ENCODE data around the gene OR8D4. TPM values are rescaled to one million over a fixed set of nuclear protein-coding genes. Genes with fewer than 3 reads are reported as not detected.
"Not testable (repeated sequence)": the region's sequence is repeated elsewhere in the genome, so short reads cannot be mapped to it uniquely, and the experiment has no call there.

Gene OR8D4
- not detected for total RNA-seq
- long read RNA-seq = 0 reads

DNA sequence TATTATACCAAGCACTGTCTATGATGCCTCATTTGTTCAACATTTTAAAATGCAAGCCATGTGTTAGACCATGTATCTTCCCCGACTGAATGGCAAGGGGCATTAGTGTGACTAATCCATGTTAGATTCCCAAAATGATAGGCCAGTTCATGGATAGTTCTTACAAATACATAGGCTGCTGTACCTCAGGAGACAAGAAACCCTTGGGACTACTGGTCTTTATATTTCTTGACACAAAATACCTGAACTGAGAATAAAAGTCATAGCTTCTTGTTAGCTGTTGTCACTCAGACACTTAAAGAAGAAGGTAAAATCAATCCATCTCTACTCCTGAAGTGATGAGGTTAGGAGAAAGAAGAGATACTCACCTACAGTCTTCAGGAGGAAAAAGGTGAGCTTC, at the start of gene OR8D4:
Gene OR8D4, plus strand, starts transcription at position 301 of the 400 bp plus-strand sequence. CDS start 4,265 bp downstream, outside the sequence.
- ATAC-seq (no peak), DNase-seq (ENCODE audit: missing footprints) (no peak)
- intact Hi-C loops (cut with DNase I) = no loop called here

DNA sequence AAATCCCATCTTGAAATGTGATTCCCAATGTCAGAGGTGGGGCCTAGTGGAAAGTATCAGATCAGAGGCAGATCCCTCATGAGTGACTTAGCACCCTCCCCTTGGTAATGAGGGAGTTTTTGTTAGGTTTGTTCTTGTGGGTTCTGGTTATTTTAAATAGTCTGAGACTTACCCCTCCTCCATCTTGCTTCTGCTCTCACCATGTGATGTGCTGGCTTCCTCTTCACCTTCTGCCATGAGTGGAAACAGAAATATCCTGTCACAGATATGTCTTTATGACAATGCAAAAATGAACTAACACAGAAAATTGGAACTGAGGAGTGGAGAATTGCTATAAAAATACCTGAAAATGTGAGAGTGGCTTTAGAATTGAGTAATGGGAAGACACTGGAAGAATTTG, 49.6 kb upstream of the OR8D4 start:
- ATAC-seq = no peak
- intact Hi-C loops (cut with DNase I) = no loop called here
- DNase-seq (ENCODE audit: missing footprints) = no peak

DNA sequence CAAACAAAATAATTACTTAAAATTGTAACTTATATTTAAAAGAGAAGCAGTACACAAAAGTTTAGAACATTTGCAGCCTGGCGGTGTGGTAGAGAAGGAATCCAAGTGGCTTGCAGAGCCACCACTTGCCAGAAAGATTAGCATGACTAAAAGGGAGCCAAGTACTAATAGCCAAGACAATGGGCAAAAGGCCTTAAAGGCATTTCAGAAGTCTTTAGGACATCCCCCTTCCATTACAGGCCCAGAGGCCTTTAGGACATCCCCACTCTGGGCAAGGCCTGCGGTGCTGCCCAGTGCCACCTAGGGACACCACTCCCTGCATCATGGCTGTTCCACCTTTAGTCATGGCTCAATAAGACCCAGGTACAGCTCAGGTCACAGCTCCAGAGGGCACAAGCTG, 48.9 kb upstream of the OR8D4 start:
- DNase-seq (ENCODE audit: missing footprints) (no peak), ATAC-seq (no peak)
- intact Hi-C loops (cut with DNase I) = no loop called here

DNA sequence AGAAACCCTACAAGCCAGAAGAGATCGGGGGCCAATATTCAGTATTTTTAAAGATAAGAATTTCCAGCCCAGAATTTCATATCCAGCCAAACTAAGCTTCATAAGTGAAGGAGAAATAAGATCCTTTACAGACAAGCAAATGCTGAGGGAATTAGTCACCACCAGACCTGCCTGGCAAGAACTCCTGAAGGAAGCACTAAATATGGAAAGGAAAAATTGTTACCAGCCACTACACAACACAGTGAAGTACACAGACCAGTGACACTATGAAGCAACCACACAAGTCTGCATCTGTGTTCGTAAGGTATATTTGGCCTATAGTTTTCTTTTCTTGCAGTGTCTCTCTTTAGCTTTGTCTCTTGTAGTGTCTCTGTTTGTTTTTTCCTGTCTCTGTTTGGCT, 45.5 kb upstream of the OR8D4 start:
- ATAC-seq (no peak), DNase-seq (ENCODE audit: missing footprints) (no peak)
- intact Hi-C loops (cut with DNase I) = no loop called here

DNA sequence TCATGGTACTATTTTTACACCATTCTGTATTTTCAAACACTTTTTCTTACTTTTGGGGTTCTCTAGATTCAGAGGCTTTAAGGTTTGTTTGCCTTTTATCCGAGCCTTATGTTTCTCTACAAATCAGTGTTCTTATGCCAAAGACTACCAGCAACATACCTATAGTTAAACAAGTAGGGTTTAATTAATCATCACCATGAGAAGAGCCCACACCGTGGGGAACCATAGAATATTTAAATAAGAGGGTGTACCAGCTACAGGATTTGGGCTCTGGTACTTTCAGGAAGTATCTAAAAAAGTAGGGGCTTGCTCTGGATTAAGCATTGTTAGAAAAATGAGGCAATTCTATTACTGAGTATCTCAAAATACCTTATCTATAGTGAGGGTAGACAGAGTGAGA, 42.2 kb upstream of the OR8D4 start:
- intact Hi-C loops (cut with DNase I) = no loop called here
- no peak for ATAC-seq
- no peak for DNase-seq (ENCODE audit: missing footprints)

DNA sequence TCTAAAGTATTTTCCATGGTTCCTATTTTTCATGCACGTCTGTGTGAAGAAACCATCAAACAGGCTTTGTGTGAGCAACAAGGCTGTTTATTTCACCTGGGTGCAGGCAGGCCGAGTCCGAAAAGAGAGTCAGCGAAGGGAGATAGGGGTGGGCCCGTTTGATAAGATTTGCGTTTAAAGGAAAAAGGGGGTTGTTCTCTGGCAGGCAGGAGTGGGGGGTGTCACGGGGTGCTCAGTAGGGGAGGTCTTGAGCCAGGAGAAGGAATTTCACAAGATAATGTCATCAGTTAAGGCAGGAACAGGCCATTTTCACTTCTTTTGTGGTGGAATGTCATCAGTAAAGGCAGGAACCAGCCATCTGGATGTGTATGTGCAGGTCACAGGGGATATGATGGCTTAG, 36.7 kb upstream of the OR8D4 start:
- DNase-seq (ENCODE audit: missing footprints); intact Hi-C loops (cut with DNase I); ATAC-seq: not testable (repeated sequence)

DNA sequence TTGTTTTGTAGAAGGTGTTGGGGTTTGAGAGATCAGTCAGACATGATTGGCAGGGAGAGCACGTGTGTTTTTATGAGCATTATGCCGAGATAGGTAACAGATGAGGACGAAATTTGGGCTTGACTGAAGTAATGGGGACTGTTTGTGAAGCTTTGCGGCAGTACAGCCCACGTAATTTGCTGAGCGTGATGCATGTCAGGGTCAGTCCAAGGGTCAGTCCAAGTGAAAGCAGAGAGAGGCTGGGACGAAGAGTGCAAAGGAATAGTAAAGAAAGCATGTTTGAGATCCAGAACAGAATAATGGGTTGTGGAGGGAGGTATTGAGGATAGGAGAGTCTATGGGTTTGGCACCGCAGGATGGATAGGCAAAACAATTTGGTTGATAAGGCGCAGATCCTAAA, 34.2 kb upstream of the OR8D4 start:
- intact Hi-C loops (cut with DNase I); ATAC-seq; DNase-seq (ENCODE audit: missing footprints): not testable (repeated sequence)

DNA sequence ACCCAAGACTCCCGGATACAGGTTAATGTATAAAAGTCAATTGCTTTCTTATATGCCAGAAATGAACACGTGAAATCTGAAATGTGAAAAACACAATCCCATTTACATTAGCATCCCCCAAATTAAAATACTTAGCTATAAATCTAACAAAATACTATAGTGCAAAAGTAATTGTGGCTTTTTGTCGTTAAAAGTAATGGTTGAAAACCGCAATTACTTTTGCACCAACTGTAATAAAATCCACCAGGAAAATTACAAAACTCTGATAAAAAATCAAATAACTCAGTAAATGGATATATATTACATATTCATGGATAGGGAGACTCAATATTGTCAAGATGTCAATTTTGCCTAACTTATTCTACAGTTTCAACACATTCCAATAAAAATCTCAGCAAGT, 21.1 kb upstream of the OR8D4 start:
- intact Hi-C loops (cut with DNase I) = no loop called here
- DNase-seq (ENCODE audit: missing footprints) = no peak
- ATAC-seq = no peak

DNA sequence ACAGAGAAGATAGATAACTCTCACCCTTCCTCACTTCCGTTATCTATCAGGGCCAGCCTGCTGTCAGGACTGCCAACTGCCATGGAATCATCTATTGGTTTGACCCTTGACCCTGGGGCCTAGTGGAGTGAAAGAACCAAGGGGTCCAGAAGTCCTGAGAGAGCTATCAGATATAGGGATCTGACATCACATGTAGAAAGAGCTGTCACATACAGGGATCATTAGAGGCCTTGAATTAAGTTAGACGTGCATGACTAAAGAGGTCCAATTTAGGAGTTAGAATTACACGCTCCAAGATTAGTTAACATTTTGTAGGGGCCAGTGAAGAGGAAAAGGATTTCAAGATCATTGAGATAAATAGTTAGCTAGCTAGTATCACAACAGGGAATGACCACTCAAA, 16.4 kb upstream of the OR8D4 start, which contains the start of gene TMEM225:
Gene TMEM225, minus strand, starts transcription at position 101 of the 400 bp plus-strand sequence. CDS start 245 bp downstream, outside the sequence.
- DNase-seq (ENCODE audit: missing footprints) (no peak), ATAC-seq (no peak)
- intact Hi-C loops (cut with DNase I) = no loop called here

DNA sequence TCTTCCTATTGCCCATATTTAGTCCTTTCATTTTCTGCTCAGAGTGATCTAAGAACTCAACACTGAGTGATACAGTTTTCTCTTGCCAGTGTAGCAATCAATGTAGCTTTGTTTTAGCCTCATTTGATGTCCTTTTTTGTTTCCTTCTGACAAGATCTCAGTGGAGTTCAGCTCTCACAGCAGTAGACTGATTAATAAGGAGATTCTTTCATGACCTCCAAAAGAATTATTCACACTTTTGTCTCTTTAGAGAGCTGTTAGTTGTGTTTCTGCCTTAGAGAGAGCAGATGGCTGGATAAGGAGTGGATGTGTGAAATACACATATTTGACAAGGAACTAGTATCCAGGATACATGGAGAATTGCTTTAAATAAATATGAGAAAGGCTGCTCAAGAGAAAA, 9.9 kb upstream of the OR8D4 start:
- ATAC-seq (no peak), DNase-seq (ENCODE audit: missing footprints) (no peak)
- intact Hi-C loops (cut with DNase I) = no loop called here

DNA sequence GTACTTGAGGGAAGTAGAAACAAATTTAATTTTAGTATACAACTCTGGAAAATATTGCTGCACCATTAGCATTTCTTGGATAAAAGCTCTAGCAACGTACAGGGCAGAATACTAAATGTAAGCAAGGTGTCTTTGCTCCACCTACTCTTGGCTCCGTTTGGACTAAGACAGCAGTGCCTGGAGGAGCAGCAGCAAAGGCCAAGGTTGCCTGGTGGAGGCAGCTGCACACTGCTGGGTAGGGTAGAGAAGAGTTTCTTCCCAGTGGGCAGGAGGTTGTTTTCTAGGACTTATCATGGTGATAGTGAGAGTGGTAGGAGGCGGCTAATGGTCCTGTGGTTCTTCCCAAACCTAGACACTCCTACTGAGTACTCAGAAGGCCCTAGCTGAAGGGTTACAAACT, 2.2 kb upstream of the OR8D4 start:
- ATAC-seq (no peak), DNase-seq (ENCODE audit: missing footprints) (no peak)
- intact Hi-C loops (cut with DNase I) = no loop called here

DNA sequence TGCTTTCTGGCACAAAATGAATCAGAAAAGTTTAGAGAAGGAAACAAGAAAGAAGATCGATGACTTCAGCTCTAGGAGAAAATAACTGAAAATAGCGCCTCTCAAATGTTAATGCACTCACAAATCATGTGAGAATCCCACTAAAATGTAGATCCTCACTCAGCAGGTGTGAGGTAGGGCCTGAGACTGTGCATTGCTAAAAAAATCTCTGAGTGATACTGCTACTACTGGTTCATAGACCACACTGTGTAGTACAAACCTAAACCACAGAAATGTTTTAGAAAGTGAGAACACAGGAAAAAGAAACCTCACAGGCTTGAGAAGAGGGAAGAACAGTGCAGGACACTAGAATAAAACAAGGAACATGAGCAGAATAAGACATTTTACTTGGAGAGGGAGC, 2.0 kb downstream of the OR8D4 start:
- ATAC-seq (no peak), DNase-seq (ENCODE audit: missing footprints) (no peak)
- intact Hi-C loops (cut with DNase I) = no loop called here

DNA sequence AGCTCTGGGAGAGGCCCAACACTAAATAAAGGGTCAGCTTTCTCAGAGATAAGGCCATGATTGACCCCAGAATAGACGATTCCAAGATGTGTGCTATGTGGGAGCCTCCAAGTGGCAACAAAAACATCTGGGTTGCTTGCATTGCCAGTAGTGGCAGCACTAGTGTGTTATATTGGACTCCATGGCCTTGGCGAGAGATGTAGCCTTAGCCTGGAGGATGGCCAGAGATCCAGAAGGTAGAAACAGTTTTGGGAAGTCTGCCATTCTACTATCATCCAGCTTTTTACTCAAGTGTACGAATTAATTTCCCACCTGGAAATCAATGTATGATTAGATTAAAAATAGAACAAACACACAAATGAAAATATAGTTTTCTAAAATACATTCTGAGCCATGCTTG, 3.0 kb downstream of the OR8D4 start:
- intact Hi-C loops (cut with DNase I) = no loop called here
- DNase-seq (ENCODE audit: missing footprints) (no peak), ATAC-seq (no peak)

DNA sequence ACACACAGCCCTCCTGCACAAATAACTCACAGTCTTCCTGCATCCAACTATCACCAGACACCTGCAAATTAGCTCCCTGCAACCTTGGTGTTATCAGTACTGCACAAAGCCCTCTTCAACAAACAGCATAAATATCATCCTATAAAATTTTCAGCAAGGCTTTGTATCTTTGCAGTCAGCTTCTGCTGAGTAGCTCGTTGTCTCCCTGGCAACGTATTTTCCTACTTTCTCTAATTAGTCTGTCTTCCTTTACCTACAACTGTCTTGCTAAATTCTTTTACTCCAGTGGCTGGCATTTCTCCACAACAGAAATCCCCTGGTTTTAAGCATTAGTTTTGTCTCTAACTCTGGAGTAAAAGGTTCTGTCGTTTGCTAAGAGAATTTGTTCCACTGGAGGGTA, 3.9 kb downstream of the OR8D4 start:
- ATAC-seq = no peak
- DNase-seq (ENCODE audit: missing footprints) = no peak
- intact Hi-C loops (cut with DNase I) = no loop called here

DNA sequence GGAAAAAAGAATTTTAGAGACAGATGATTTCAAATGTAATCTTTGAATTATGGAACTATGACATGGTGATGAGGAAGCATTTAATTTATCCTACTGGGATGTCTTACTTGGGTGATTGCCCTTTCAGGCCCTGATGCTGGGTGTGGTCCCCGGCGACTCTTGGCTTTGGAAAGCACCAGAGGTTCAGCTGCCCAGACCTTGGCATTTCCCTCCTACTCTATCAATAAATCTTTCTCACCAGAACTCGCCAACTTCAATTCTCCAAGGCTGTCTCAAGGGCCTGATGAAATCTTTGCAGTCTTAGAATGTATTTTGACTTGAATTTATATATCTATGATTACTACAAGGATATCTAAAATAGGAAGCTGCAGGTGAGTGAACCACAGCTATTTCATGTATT, 19.0 kb downstream of the OR8D4 start:
- no peak for DNase-seq (ENCODE audit: missing footprints)
- ATAC-seq = no peak
- intact Hi-C loops (cut with DNase I) = no loop called here

DNA sequence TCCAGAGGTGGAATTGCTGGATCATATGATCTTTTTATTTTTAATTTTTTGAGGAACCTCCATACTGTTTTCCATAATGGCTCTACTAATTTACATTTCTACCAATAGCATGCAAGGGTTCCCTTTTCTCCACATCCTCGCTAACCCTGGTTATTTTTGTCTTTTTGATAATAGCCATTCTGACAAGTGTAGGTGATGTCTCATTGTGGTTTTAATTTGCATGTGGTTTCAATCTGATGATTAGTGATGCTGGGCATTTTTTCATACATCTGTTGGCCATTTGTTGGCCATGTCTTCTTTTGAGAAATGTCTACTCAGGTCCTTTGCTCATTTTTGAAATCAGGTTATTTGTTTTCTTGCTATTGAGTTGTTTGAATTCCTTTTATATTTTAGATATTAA, 22.1 kb downstream of the OR8D4 start:
- no peak for DNase-seq (ENCODE audit: missing footprints)
- intact Hi-C loops (cut with DNase I) = no loop called here
- ATAC-seq = no peak

DNA sequence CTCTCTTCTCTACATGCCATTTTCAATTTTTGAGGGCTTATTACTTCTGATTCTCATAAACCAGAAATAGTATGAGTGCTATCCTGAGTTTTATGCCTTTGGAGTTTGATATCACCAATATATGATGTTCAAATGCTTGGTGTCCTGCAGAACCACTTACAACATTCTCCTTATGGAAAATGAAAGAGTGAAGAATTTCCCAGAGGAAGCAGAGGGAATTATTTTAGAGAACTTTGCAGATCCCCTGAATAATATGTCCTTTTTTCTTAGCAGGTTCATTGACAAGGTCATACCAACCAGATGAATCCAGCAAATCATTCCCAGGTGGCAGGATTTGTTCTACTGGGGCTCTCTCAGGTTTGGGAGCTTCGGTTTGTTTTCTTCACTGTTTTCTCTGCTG, 37.4 kb downstream of the OR8D4 start, which contains the start of gene OR4D5:
Gene OR4D5, plus strand, starts transcription at position 301 of the 400 bp plus-strand sequence. Its CDS starts 0 bp downstream, at position 301.
- DNase-seq (ENCODE audit: missing footprints) (no peak), ATAC-seq (no peak)
- intact Hi-C loops (cut with DNase I) = no loop called here

DNA sequence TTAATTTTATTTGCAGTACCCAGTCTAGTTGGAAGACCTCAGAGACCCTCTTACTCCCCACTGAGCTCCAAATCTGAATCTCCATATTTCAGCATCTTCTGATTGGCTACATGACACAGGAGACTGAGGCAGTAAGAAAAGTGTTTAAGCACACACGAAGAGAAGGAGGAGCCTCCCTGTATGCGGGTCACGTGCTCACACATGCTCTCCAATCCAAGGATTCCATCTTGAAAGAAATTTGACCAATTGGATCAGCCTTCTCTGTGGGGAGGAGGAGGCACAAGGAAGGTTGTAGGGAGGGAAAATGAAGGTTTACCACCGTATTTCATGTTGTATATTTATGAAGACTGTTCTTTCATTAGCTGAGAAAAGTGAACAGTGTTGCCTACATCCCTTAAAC, 40.4 kb downstream of the OR8D4 start:
- ATAC-seq (no peak), DNase-seq (ENCODE audit: missing footprints) (no peak)
- intact Hi-C loops (cut with DNase I) = no loop called here

DNA sequence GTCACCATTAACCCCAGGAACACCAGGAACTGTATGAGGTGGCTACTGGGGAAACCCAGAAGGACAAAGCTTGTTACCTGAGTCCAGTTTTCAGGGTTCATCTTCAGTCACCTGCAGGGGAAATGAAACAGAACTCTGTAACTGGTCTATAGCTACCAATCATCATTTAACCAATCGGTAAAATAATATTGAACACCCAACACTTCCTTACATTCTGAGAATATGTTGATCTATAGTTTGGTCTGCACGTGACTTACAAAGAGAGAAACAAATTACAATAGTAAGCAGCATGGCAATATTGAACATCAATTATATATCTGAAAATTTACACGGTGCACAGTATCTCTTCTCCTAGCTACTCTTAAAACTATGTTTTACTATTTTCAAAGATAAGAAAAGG, 41.8 kb downstream of the OR8D4 start, which contains the start of gene OR6T1:
Gene OR6T1, minus strand, starts transcription at position 101 of the 400 bp plus-strand sequence. Its CDS starts 0 bp downstream, at position 101.
- intact Hi-C loops (cut with DNase I) = no loop called here
- no peak for DNase-seq (ENCODE audit: missing footprints)
- no peak for ATAC-seq

DNA sequence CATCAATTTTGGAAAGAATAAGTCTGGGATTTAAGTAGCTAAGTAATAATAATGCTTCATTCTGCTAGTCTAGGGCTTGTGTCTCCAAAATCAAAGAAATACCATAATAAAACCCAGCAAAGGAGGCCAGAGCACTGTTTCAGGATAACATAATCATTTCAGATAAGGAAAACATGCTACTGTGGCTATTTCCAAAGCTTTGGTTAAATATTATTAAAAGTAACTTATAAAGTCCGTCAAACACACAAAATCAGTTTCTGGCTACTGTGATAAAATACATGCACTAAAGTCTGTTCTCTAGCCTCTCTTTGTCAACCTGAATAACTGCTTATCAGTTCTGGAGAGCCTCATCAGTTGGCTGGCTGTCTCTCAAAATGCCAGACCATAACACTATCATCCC, 43.2 kb downstream of the OR8D4 start:
- intact Hi-C loops (cut with DNase I) = no loop called here
- no peak for ATAC-seq
- no peak for DNase-seq (ENCODE audit: missing footprints)

DNA sequence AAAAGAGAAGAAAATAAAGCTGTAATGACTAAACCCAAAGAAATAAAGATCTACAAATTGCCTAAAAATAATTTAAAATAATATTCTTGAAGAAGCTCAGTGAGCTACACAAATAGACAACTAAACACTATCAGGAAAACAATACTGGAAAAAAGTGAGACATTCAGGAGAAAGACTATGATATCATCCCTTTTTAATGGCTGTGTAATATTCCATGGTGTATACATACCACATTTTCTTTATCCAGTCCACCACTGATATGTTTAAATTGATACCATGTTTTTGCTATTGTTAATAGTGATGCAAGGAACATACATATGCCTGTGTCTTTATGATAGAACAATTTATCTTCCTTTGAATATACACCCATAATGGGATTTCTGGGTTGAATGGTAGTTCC, 54.8 kb downstream of the OR8D4 start:
- no peak for DNase-seq (ENCODE audit: missing footprints)
- intact Hi-C loops (cut with DNase I) = no loop called here
- no peak for ATAC-seq
